ENCODE measurements around the gene RNPS1.
"Not testable (repeated sequence)": the region's sequence is repeated elsewhere in the genome, so short reads cannot be mapped to it uniquely, and the experiment has no call there.

RNPS1 gene

GRCh38 chr16:2266887-2267286 is 1.0 kb downstream of the RNPS1 start:
- not testable (repeated sequence) for DNase-seq (ENCODE audit: low read depth, low spot score)
- H3K4me3 ChIP-seq (ENCODE audit: low read length) = peak overlapping the region; percentile 78

- not testable (repeated sequence) for H3K4me3 ChIP-seq (ENCODE audit: low read length); DNase-seq (ENCODE audit: low read depth, low spot score)
These were observed 4.9 kb downstream of the RNPS1 start for GRCh38 chr16:2263026-2263425.

GRCh38 chr16:2260250-2260649 is 7.7 kb downstream of the RNPS1 start:
- no peak overlapping the region for H3K4me3 ChIP-seq (ENCODE audit: low read length)
- no peak for DNase-seq (ENCODE audit: low read depth, low spot score)

GRCh38 chr16:2258530-2258929 is 9.4 kb downstream of the RNPS1 start:
- not testable (repeated sequence) for DNase-seq (ENCODE audit: low read depth, low spot score)

GRCh38 chr16:2257726-2258125 is 10.2 kb downstream of the RNPS1 start:
- no peak for DNase-seq (ENCODE audit: low read depth, low spot score)
- H3K4me3 ChIP-seq (ENCODE audit: low read length) = no peak overlapping the region

More at GRCh38 chr16:2258530-2258929, 9.4 kb downstream of the RNPS1 start:
- not testable (repeated sequence) for H3K4me3 ChIP-seq (ENCODE audit: low read length)

GRCh38 chr16:2256531-2257140 is 11.3 kb downstream of the RNPS1 start:
- H3K4me3 ChIP-seq (ENCODE audit: low read length) = no peak overlapping the region
- no peak for DNase-seq (ENCODE audit: low read depth, low spot score)

- H3K4me3 ChIP-seq (ENCODE audit: low read length) = no peak overlapping the region
- DNase-seq (ENCODE audit: low read depth, low spot score) = no peak
These were observed 14.6 kb downstream of the RNPS1 start for GRCh38 chr16:2253293-2253692.

GRCh38 chr16:2252806-2253148 is 15.1 kb downstream of the RNPS1 start:
- no peak overlapping the region for H3K4me3 ChIP-seq (ENCODE audit: low read length)
- DNase-seq (ENCODE audit: low read depth, low spot score) = no peak

- no peak within 1 kb of the TSS for H3K4me3 ChIP-seq (ENCODE audit: low read length)
- DNase-seq (ENCODE audit: low read depth, low spot score) = no peak
These were observed 16.4 kb downstream of the RNPS1 start, which contains the start of gene ECI1 for GRCh38 chr16:2251296-2252111. Gene ECI1, minus strand, starts transcription at chr16:2251587. Its CDS starts 21 bp downstream, at chr16:2251566.

- DNase-seq (ENCODE audit: low read depth, low spot score) = no peak
These were observed 17.2 kb downstream of the RNPS1 start for GRCh38 chr16:2250652-2251295.

GRCh38 chr16:2246301-2246885 is 21.5 kb downstream of the RNPS1 start:
- H3K4me3 ChIP-seq (ENCODE audit: low read length) = no peak overlapping the region
- DNase-seq (ENCODE audit: low read depth, low spot score) = no peak

More at GRCh38 chr16:2250652-2251295, 17.2 kb downstream of the RNPS1 start:
- no peak overlapping the region for H3K4me3 ChIP-seq (ENCODE audit: low read length)

GRCh38 chr16:2244926-2245795 is 22.8 kb downstream of the RNPS1 start:
- no peak overlapping the region for H3K4me3 ChIP-seq (ENCODE audit: low read length)
- DNase-seq (ENCODE audit: low read depth, low spot score) = no peak

GRCh38 chr16:2244301-2244700 is 23.6 kb downstream of the RNPS1 start:
- DNase-seq (ENCODE audit: low read depth, low spot score) = no peak
- no peak overlapping the region for H3K4me3 ChIP-seq (ENCODE audit: low read length)

GRCh38 chr16:2243781-2244180 is 24.1 kb downstream of the RNPS1 start:
- DNase-seq (ENCODE audit: low read depth, low spot score) = no peak
- H3K4me3 ChIP-seq (ENCODE audit: low read length) = no peak overlapping the region

GRCh38 chr16:2243031-2243528 is 24.8 kb downstream of the RNPS1 start:
- H3K4me3 ChIP-seq (ENCODE audit: low read length) = no peak overlapping the region
- no peak for DNase-seq (ENCODE audit: low read depth, low spot score)

GRCh38 chr16:2242598-2242997 is 25.3 kb downstream of the RNPS1 start:
- H3K4me3 ChIP-seq (ENCODE audit: low read length) = no peak overlapping the region
- no peak for DNase-seq (ENCODE audit: low read depth, low spot score)

- not testable (repeated sequence) for H3K4me3 ChIP-seq (ENCODE audit: low read length); DNase-seq (ENCODE audit: low read depth, low spot score)
These were observed 27.6 kb downstream of the RNPS1 start for GRCh38 chr16:2240331-2240730.

- DNase-seq (ENCODE audit: low read depth, low spot score) = no peak
- no peak overlapping the region for H3K4me3 ChIP-seq (ENCODE audit: low read length)
These were observed 28.9 kb downstream of the RNPS1 start for GRCh38 chr16:2238838-2239675.

All from Jurkat, Clone E6-1 (cell line).